Activated CD8-positive, alpha-beta memory T cell treated with anti-CD3 and anti-CD28 coated beads, Interleukin-2, amount 10 ng/mL, durations not matched to agents 7 days and 5 days (primary cell): Measurements from ENCODE around the gene MINAR1. TPM values are rescaled to one million over a fixed set of nuclear protein-coding genes. Genes with fewer than 3 reads are reported as not detected.

ENCODE experiments used
- ATAC-seq: fragments of 150-1000 bp; cut with Tn5 transposase; one replicate; pipeline ENCODE4 v1.10.0; 2021; ENCODE audit warnings: moderate library complexity
- CTCF ChIA-PET: fragments of 350-600 bp; sonication (Branson Sonifier 250); formaldehyde crosslinking; loops from one replicate; lab custom pipeline; 2021; ENCODE audit warnings: antibody characterized with exemption; lab: Charles Lee
- DNase-seq: peaks from one replicate; pipeline ENCODE4 v3.0.0-alpha.2; 2020
- H3K27ac Mint-ChIP-seq: one replicate; pipeline ENCODE4 v1.8.0; 2021; ENCODE audit warnings: mild to moderate bottlenecking, mixed read lengths
- H3K27me3 Mint-ChIP-seq: one replicate; pipeline ENCODE4 v1.8.0; 2021; ENCODE audit warnings: mixed read lengths
- H3K36me3 Mint-ChIP-seq: one replicate; pipeline ENCODE4 v1.8.0; 2021; ENCODE audit warnings: mild to moderate bottlenecking, mixed read lengths
- H3K4me1 Mint-ChIP-seq: one replicate; pipeline ENCODE4 v1.8.0; 2021; ENCODE audit warnings: mixed read lengths
- H3K4me3 Mint-ChIP-seq: one replicate; pipeline ENCODE4 v1.8.0; 2021; ENCODE audit warnings: mild to moderate bottlenecking, moderate library complexity, mixed read lengths
- H3K9me3 Mint-ChIP-seq: one replicate; pipeline ENCODE4 v1.8.0; 2022; ENCODE audit warnings: low read depth, mixed read lengths
- total RNA-seq, 2 experiments: library from RNA; stranded (reverse); gene quantifications; one replicate each; pipeline ENCODE4 v1.2.3, GENCODE V29; 2021

Gene MINAR1
- total RNA-seq, 2 experiments from 2014 or later = 0.47 to 0.99 TPM

- H3K4me1 Mint-ChIP-seq = no peaks in the 10 kb centered on the region
- no peak overlapping the region for H3K27ac Mint-ChIP-seq
- no peaks in the 10 kb centered on the region for H3K9me3 Mint-ChIP-seq
- H3K36me3 Mint-ChIP-seq = no peaks in the 10 kb centered on the region
- CTCF ChIA-PET = no interaction called here
- DNase-seq (no peak), ATAC-seq (no peak)
- no peaks in the 10 kb centered on the region for H3K27me3 Mint-ChIP-seq
- no peak overlapping the region for H3K4me3 Mint-ChIP-seq
These were observed 31.1 kb downstream of the MINAR1 start for GRCh38 chr15:79463043-79463780.

- no peaks in the 10 kb centered on the region for H3K36me3 Mint-ChIP-seq
- no peaks in the 10 kb centered on the region for H3K27me3 Mint-ChIP-seq
- DNase-seq = no peak
- no peak overlapping the region for H3K4me3 Mint-ChIP-seq
- no peak for ATAC-seq
- H3K9me3 Mint-ChIP-seq = no peaks in the 10 kb centered on the region
- CTCF ChIA-PET = no interaction called here
- no peaks in the 10 kb centered on the region for H3K4me1 Mint-ChIP-seq
- no peak overlapping the region for H3K27ac Mint-ChIP-seq
These were observed 31.7 kb downstream of the MINAR1 start for GRCh38 chr15:79463781-79464270.

- Mint-ChIP-seq H3K36me3 (no peaks in the 10 kb centered on the region), H3K4me3 (no peak overlapping the region), H3K9me3 (no peaks in the 10 kb centered on the region), H3K27ac (no peak overlapping the region), H3K27me3 (no peaks in the 10 kb centered on the region), H3K4me1 (no peaks in the 10 kb centered on the region)
- CTCF ChIA-PET = no interaction called here
- no peak for ATAC-seq
- DNase-seq = no peak
These were observed 34.4 kb downstream of the MINAR1 start for GRCh38 chr15:79466488-79466887.

- CTCF ChIA-PET = no interaction called here
- Mint-ChIP-seq H3K27ac (no peak overlapping the region), H3K9me3 (no peaks in the 10 kb centered on the region), H3K4me3 (no peak overlapping the region), H3K4me1 (no peaks in the 10 kb centered on the region), H3K36me3 (no peaks in the 10 kb centered on the region), H3K27me3 (no peaks in the 10 kb centered on the region)
- ATAC-seq = no peak
- no peak for DNase-seq
These were observed 35.9 kb downstream of the MINAR1 start for GRCh38 chr15:79467865-79468586.

- no peaks in the 10 kb centered on the region for H3K36me3 Mint-ChIP-seq
- DNase-seq (no peak), ATAC-seq (no peak)
- peaks cover 3% of the 10 kb centered on the region for H3K4me1 Mint-ChIP-seq
- H3K9me3 Mint-ChIP-seq = no peaks in the 10 kb centered on the region
- CTCF ChIA-PET = interaction anchor here (0.9 kb wide), 1 partner anchor 92 kb away, joined by 4 read pairs; no protein-coding TSS in a partner anchor
- no peaks in the 10 kb centered on the region for H3K27me3 Mint-ChIP-seq
- H3K4me3 Mint-ChIP-seq = no peak overlapping the region
- no peak overlapping the region for H3K27ac Mint-ChIP-seq
These were observed 40.3 kb downstream of the MINAR1 start for GRCh38 chr15:79472446-79472845.

- no peak overlapping the region for H3K4me3 Mint-ChIP-seq
These were observed 42.1 kb downstream of the MINAR1 start for GRCh38 chr15:79474252-79474651.

GRCh38 chr15:79475306-79475705, 43.2 kb downstream of the MINAR1 start:
- Mint-ChIP-seq H3K9me3 (peaks cover 2% of the 10 kb centered on the region), H3K4me1 (peaks cover 3% of the 10 kb centered on the region), H3K4me3 (no peak overlapping the region), H3K27ac (no peak overlapping the region), H3K27me3 (no peaks in the 10 kb centered on the region), H3K36me3 (no peaks in the 10 kb centered on the region)
- DNase-seq = no peak
- ATAC-seq = no peak
- CTCF ChIA-PET = no interaction called here

More at GRCh38 chr15:79474252-79474651, 42.1 kb downstream of the MINAR1 start:
- DNase-seq (no peak), ATAC-seq (no peak)
- H3K9me3 Mint-ChIP-seq = peaks cover 2% of the 10 kb centered on the region
- H3K27me3 Mint-ChIP-seq = no peaks in the 10 kb centered on the region
- peaks cover 3% of the 10 kb centered on the region for H3K4me1 Mint-ChIP-seq
- no peaks in the 10 kb centered on the region for H3K36me3 Mint-ChIP-seq
- CTCF ChIA-PET = no interaction called here
- H3K27ac Mint-ChIP-seq = no peak overlapping the region

- no peaks in the 10 kb centered on the region for H3K36me3 Mint-ChIP-seq
- H3K27ac Mint-ChIP-seq = no peak overlapping the region
- H3K4me3 Mint-ChIP-seq = no peak overlapping the region
- CTCF ChIA-PET = no interaction called here
- DNase-seq (no peak), ATAC-seq (no peak)
- peaks cover 6% of the 10 kb centered on the region for H3K27me3 Mint-ChIP-seq
- peaks cover 2% of the 10 kb centered on the region for H3K9me3 Mint-ChIP-seq
- H3K4me1 Mint-ChIP-seq = peaks cover 3% of the 10 kb centered on the region
These were observed 46.0 kb downstream of the MINAR1 start for GRCh38 chr15:79478108-79478507.

GRCh38 chr15:79479616-79480015, 47.5 kb downstream of the MINAR1 start:
- peaks cover 2% of the 10 kb centered on the region for H3K9me3 Mint-ChIP-seq
- H3K36me3 Mint-ChIP-seq = no peaks in the 10 kb centered on the region
- H3K4me3 Mint-ChIP-seq = no peak overlapping the region
- H3K27ac Mint-ChIP-seq = no peak overlapping the region
- no peak for DNase-seq
- CTCF ChIA-PET = interaction anchor here (1.0 kb wide), 1 partner anchor 31 kb away, joined by 3 read pairs; no protein-coding TSS in a partner anchor
- H3K27me3 Mint-ChIP-seq = peaks cover 9% of the 10 kb centered on the region
- H3K4me1 Mint-ChIP-seq = peaks cover 3% of the 10 kb centered on the region
- ATAC-seq = no peak

GRCh38 chr15:79481793-79482192, 49.7 kb downstream of the MINAR1 start:
- peaks cover 9% of the 10 kb centered on the region for H3K27me3 Mint-ChIP-seq
- H3K4me3 Mint-ChIP-seq = no peak overlapping the region
- no peak overlapping the region for H3K27ac Mint-ChIP-seq
- H3K36me3 Mint-ChIP-seq = no peaks in the 10 kb centered on the region
- ATAC-seq (no peak), DNase-seq (no peak)
- no peaks in the 10 kb centered on the region for H3K4me1 Mint-ChIP-seq
- peaks cover 2% of the 10 kb centered on the region for H3K9me3 Mint-ChIP-seq
- CTCF ChIA-PET = no interaction called here

Other genes with a start within 250 kb of the MINAR1 start
- gene ANKRD34C, start 149.6 kb upstream of the MINAR1 start, total RNA-seq = not detected
- gene TMED3, start 121.2 kb upstream of the MINAR1 start, total RNA-seq = 10 to 100 TPM; 35.3 to 41.8 TPM